ENCODE measurements around the gene ZKSCAN3. TPM values are rescaled to one million over a fixed set of nuclear protein-coding genes. Genes with fewer than 3 reads are reported as not detected.
"Not testable (repeated sequence)": the region's sequence is repeated elsewhere in the genome, so short reads cannot be mapped to it uniquely, and the experiment has no call there.

Gene ZKSCAN3
- total RNA-seq, 1 experiment from 2014 or later, result 11.2 TPM

DNA sequence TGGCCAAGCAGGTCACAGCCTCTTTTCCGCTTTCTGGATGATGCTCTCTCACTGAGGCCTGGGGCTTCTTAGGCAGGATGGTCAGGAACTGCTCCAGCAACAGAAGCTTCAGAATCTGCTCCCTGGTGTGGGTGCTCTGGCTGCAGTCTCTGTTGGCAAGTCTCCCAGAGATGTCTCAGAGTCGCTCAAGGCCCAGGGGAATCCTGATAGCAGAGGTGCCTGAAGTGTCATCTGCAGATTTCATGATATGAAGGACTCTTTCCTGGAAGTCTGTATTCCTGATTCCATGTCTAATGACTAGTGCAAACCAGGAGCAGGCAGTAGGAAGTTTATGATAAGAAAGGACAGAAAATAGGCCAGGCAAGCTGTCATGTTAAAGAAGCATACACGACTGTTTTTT, 34.1 kb upstream of the ZKSCAN3 start:
- RAD21 ChIA-PET (ENCODE audit: low non-redundant PET in 1 of 2, low total read pairs in 2 of 2, uncharacterized antibody in 2 of 2, unreplicated experiment in 2 of 2), result no interaction called here
- H3K9me3 ChIP-seq (ENCODE audit: control insufficient read depth in 1 of 2, insufficient read depth in 1 of 2, low read depth in 1 of 2, low read length in 2 of 2), result no peaks in the 10 kb centered on the region; a peak in 1 of 4 replicates
- BruUV-seq (replicated peaks), result no TSS peak
- H3K9ac ChIP-seq (ENCODE audit: low read length), result no peak overlapping the region
- H3K36me3 ChIP-seq (ENCODE audit: control insufficient read depth in 1 of 2, insufficient read depth in 2 of 2, low read length in 2 of 2), result no peaks in the 10 kb centered on the region
- H2AFZ ChIP-seq (ENCODE audit: low read depth, low read length, poor library complexity, severe bottlenecking), result no peak overlapping the region
- no peaks in the 10 kb centered on the region for H3K79me2 ChIP-seq (ENCODE audit: insufficient read depth, low read length)
- no peaks in the 10 kb centered on the region for H4K20me1 ChIP-seq (ENCODE audit: insufficient read depth)
- ATAC-seq (no peak), DNase-seq (ENCODE audit: low read depth, low spot score) (no peak)
- no peaks in the 10 kb centered on the region for H3K4me1 ChIP-seq (ENCODE audit: control insufficient read depth in 1 of 2, insufficient read depth in 2 of 2, low read length in 2 of 2)
- no peaks in the 10 kb centered on the region for H3K9me2 ChIP-seq (ENCODE audit: insufficient read depth)
- no peak overlapping the region for H3K4me2 ChIP-seq (ENCODE audit: low read length)
- intact Hi-C loops (cut with micrococcal nuclease), result no loop called here
- TF ChIP-seq CEBPB (IDR thresholded peaks at IDR 0.05; ENCODE audit: low read depth), result no peak
- no peak overlapping the region for H3K4me3 ChIP-seq (replicated peaks in 1 of 2; ENCODE audit: low read depth in 1 of 2, low read length in 2 of 2)
- CTCF ChIA-PET, result no interaction called here
- no peaks in the 10 kb centered on the region for H3K27me3 ChIP-seq (ENCODE audit: insufficient read depth, low read length)
- POLR2A ChIA-PET, result no interaction called here
- no peak overlapping the region for H3K27ac ChIP-seq (ENCODE audit: low read depth, low read length)

DNA sequence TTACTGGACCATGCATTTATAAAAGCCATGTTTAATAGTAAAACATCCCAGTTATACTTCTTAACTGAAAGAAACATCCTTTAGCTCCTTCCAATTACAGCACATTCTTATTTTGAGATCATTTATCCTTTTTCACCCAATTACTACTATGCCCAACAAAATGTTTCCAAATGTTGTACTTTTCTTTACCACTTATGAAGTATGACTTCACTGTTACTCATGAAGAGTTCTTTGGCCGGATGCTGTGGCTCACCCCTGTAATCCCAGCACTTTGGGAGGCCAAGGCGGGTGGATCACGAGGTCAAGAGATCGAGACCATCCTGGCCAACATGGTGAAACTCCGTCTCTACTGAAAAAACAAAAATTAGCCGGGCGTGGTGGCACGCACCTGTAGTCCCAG, 31.9 kb upstream of the ZKSCAN3 start:
- not testable (repeated sequence) for ATAC-seq; BruUV-seq (replicated peaks)

DNA sequence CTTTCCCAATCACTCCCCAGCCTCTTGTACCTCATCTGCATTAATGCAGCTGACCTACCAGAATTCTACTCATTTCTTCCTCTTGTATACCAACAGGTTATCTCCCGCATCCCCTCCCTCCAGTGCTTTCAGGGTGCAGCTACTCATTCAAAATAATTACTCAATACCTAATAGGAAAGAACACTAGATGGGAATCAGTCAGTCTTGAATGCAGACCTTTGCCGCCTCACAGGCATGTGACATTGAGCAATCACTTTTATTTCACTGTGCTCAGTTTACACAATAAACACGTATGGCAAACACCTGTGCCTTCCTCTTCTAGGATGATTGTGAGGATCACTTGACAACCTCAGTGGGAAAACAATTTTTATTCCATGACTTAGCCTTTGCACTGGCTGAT, 27.1 kb upstream of the ZKSCAN3 start:
- Histone ChIP-seq H3K27me3 (ENCODE audit: insufficient read depth, low read length) (no peaks in the 10 kb centered on the region), H3K36me3 (ENCODE audit: control insufficient read depth in 1 of 2, insufficient read depth in 2 of 2, low read length in 2 of 2) (peaks cover 0 to 17% of the 10 kb centered on the region in 2 experiments; a peak in 1 of 4 replicates), H3K27ac (ENCODE audit: low read depth, low read length) (no peak overlapping the region), H3K9me3 (ENCODE audit: control insufficient read depth in 1 of 2, insufficient read depth in 1 of 2, low read depth in 1 of 2, low read length in 2 of 2) (peaks cover 5 to 18% of the 10 kb centered on the region in 2 experiments; a peak in 3 of 4 replicates), H3K4me3 (replicated peaks in 1 of 2; ENCODE audit: low read depth in 1 of 2, low read length in 2 of 2) (no peak overlapping the region), H2AFZ (ENCODE audit: low read depth, low read length, poor library complexity, severe bottlenecking) (no peak overlapping the region), H3K4me1 (ENCODE audit: control insufficient read depth in 1 of 2, insufficient read depth in 2 of 2, low read length in 2 of 2) (no peaks in the 10 kb centered on the region), H3K9ac (ENCODE audit: low read length) (no peak overlapping the region), H3K79me2 (ENCODE audit: insufficient read depth, low read length) (no peaks in the 10 kb centered on the region), H3K4me2 (ENCODE audit: low read length) (no peak overlapping the region), H4K20me1 (ENCODE audit: insufficient read depth) (no peaks in the 10 kb centered on the region), H3K9me2 (ENCODE audit: insufficient read depth) (no peaks in the 10 kb centered on the region)
- ChIA-PET POLR2A (no interaction called here), CTCF (no interaction called here), RAD21 (ENCODE audit: low non-redundant PET in 1 of 2, low total read pairs in 2 of 2, uncharacterized antibody in 2 of 2, unreplicated experiment in 2 of 2) (no interaction called here)
- DNase-seq (ENCODE audit: low read depth, low spot score) (no peak), ATAC-seq (no peak)
- intact Hi-C loops (cut with micrococcal nuclease), result no loop called here
- no TSS peak for BruUV-seq (replicated peaks)
- TF ChIP-seq ZFX (IDR thresholded peaks at IDR 0.05) (no peak), CEBPB (IDR thresholded peaks at IDR 0.05; ENCODE audit: low read depth) (no peak), SIN3A (IDR thresholded peaks at IDR 0.05; ENCODE audit: low read depth) (no peak), JUND (IDR thresholded peaks at IDR 0.05) (no peak), ZNF274 (IDR thresholded peaks at IDR 0.05; ENCODE audit: low read depth, low read length) (no peak), CBX3 (IDR thresholded peaks at IDR 0.05; ENCODE audit: low read depth) (no peak), RAD21 (IDR thresholded peaks at IDR 0.05; ENCODE audit: low read depth) (no peak), TCF7L2 (IDR thresholded peaks at IDR 0.05; ENCODE audit: borderline replicate concordance, extremely low read depth, insufficient read depth, insufficient read length) (no peak), POLR2A (IDR thresholded peaks at IDR 0.05; ENCODE audit: borderline replicate concordance, extremely low read depth, insufficient read depth, insufficient read length) (no peak), EZH2 (IDR thresholded peaks at IDR 0.05) (no peak), SRF (IDR thresholded peaks at IDR 0.05; ENCODE audit: low read depth) (no peak)
- TF ChIP-seq, protein P1, sequence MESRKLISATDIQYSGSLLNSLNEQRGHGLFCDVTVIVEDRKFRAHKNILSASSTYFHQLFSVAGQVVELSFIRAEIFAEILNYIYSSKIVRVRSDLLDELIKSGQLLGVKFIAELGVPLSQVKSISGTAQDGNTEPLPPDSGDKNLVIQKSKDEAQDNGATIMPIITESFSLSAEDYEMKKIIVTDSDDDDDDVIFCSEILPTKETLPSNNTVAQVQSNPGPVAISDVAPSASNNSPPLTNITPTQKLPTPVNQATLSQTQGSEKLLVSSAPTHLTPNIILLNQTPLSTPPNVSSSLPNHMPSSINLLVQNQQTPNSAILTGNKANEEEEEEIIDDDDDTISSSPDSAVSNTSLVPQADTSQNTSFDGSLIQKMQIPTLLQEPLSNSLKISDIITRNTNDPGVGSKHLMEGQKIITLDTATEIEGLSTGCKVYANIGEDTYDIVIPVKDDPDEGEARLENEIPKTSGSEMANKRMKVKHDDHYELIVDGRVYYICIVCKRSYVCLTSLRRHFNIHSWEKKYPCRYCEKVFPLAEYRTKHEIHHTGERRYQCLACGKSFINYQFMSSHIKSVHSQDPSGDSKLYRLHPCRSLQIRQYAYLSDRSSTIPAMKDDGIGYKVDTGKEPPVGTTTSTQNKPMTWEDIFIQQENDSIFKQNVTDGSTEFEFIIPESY (IDR thresholded peaks at IDR 0.05; ENCODE audit: extremely low read depth, insufficient replicate concordance, low read length), result no peak

More for the DNA sequence above, 31.9 kb upstream of the ZKSCAN3 start:
- RAD21 ChIA-PET (ENCODE audit: low non-redundant PET in 1 of 2, low total read pairs in 2 of 2, uncharacterized antibody in 2 of 2, unreplicated experiment in 2 of 2); H3K9me3 ChIP-seq (ENCODE audit: control insufficient read depth in 1 of 2, insufficient read depth in 1 of 2, low read depth in 1 of 2, low read length in 2 of 2); POLR2A ChIA-PET; CTCF ChIA-PET; H3K27me3 ChIP-seq (ENCODE audit: insufficient read depth, low read length); H3K27ac ChIP-seq (ENCODE audit: low read depth, low read length); H3K4me3 ChIP-seq (replicated peaks in 1 of 2; ENCODE audit: low read depth in 1 of 2, low read length in 2 of 2); H4K20me1 ChIP-seq (ENCODE audit: insufficient read depth); H3K4me1 ChIP-seq (ENCODE audit: control insufficient read depth in 1 of 2, insufficient read depth in 2 of 2, low read length in 2 of 2); H3K79me2 ChIP-seq (ENCODE audit: insufficient read depth, low read length); H3K36me3 ChIP-seq (ENCODE audit: control insufficient read depth in 1 of 2, insufficient read depth in 2 of 2, low read length in 2 of 2); H3K9ac ChIP-seq (ENCODE audit: low read length); H2AFZ ChIP-seq (ENCODE audit: low read depth, low read length, poor library complexity, severe bottlenecking); intact Hi-C loops (cut with micrococcal nuclease); H3K4me2 ChIP-seq (ENCODE audit: low read length); H3K9me2 ChIP-seq (ENCODE audit: insufficient read depth); DNase-seq (ENCODE audit: low read depth, low spot score): not testable (repeated sequence)

All from HCT116 (cell line).